Measurements from ENCODE around the gene SAFB.
"Not testable (repeated sequence)": the region's sequence is repeated elsewhere in the genome, so short reads cannot be mapped to it uniquely, and the experiment has no call there.

SAFB gene

GRCh38 chr19:5700455-5701092 is 77.7 kb downstream of the SAFB start:
- no peak for DNase-seq

DNA sequence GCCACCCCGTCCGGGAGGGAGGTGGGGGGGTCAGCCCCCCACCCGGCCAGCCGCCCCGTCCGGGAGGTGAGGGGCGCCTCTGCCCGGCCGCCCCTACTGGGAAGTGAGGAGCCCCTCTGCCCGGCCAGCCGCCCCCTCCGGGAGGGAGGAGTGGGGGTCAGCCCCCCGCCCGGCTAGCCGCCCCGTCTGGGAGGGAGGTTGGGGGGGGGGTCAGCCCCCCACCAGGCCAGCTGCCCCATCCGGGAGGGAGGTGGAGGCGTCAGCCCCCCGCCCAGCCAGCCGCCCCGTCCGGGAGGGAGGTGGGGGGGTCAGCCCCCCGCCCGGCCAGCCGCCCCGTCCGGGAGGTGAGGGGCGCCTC is 79.1 kb downstream of the SAFB start:
- DNase-seq = not testable (repeated sequence)

DNA sequence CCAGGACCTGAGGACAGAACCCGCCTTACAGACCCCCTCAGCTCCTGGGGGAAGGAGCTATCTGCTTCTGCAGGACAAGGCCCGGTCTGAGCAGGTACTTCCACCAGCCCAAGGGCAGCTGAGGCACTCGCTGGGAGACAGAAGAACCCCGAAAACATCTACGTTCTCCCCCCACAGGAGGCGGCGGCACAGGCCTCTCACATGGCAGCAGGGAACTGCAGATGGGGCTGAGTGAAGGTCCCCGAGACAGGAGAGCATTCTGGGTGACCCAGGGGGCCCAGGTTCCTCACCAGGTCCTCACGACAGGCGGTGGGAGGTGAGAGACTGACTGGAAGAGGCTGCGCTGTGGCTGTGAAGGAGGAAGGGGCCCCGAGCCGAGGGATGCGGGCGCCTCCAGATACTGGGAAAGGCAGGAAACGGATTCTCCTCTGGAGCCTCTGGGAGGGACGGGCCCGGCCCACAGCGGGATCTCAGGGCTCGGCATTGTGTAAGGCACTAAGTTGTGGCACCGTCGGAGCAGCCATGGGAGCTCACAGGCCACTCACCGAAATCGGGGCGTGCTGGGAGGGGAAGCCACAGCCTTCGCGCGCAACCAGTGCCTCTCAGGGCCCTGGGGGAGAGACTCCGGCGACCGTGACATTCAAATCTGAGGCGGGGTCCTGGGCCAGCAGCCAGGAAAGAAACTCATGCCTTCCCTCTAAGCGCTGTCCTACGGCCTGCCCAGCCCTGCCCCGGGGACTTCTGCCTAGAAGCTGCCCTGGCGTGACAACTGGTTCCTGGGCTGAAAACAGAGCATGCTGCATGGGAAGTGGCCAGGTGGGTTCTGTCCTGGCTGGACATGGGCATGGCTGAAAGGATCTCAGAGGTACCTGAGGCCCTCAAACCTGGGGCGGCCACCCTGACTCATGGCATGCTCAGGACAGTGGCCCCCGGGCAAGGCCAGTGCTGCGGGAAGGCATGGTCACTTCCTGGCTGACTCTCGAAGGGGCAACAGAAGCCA is 81.2 kb downstream of the SAFB start:
- DNase-seq = no peak

DNA sequence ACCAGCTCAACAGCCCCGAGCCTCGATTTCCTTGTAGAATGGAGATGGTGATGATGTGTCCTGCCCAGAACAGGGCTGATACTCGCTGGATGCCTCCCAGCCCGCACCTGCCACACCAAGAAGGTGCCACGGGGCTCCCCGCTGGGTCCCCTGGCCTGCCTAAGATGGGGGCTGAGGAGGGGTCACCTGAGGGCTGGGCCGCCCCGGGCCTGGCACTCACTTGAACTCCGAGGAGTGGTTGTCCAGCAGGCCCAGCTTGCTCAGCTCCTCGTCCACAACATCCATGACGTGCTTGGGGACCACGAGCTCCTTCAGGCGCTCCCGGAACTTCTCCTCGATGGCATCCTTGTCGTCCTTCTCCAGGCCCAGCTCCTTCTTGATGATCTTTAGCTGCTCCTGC is 82.7 kb downstream of the SAFB start:
- no peak for DNase-seq

GRCh38 chr19:5706876-5707573 is 84.1 kb downstream of the SAFB start:
- DNase-seq = no peak

DNA sequence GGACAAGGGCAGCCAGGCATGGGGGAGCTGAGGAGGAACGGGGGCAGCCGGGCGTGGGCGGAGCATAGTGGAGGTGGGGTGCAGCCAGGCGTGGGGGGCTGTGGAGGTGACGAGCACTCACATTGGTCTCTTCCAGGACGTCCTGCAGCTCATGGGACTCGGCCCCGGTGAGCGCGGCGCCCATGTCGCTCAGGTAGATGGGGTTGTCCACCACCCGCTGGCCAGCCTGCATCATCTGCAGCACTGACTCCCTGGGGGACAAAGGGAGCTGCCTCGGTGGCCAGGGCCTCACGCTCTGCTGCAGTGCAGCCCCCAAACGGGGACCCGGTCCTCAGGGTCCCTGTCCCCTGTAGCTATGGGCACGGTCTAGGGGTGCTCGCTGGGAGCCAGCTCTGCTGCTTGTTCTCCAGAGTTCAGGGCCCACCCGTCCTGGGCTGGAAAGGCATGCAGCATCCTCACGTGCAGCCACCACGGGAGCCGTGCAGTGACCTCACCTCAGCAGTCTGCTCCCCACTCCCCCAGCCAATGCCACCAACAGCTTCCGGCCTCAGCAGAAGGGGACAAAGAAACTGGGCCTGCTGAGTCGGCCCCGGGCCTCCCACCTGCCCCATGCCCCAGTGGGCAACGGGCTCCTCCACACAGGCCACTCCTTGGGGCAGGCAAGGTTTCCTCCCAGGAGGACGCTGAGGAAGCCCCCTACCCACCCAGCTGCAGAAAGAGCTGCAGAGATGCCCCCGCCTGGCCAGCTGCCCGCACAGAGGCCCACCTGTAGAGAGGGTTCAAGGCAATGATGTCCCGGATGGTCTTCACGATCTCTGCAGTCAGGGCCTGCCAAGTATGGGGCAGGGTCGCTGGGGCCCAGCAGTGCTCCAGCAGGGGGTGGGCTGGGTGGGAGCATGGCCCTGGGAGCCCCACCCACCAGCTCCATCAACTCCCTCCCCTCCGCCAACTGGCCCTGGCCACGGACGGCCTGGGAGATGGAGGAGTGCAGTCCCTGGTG is 85.0 kb downstream of the SAFB start:
- DNase-seq = no peak

DNA sequence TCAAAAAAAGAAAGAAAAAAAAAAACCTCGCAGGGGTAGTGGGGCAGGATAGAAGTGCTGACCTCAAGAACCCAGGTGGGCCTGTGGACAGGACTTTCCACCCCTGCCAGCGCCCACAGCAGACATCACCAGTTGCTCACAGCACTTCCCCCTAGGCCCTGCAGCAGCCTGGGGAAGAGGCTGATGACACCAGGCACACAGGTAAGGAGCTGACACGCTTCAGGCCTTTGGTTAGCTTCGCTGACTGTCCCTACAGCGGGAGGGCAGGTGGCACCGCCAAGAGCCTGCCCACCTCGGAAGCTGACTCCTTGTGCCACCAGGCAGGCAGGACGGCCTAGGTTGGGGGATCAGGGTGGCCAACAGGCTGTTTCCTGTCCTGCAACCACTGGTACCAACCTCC is 88.1 kb downstream of the SAFB start:
- DNase-seq = no peak

DNA sequence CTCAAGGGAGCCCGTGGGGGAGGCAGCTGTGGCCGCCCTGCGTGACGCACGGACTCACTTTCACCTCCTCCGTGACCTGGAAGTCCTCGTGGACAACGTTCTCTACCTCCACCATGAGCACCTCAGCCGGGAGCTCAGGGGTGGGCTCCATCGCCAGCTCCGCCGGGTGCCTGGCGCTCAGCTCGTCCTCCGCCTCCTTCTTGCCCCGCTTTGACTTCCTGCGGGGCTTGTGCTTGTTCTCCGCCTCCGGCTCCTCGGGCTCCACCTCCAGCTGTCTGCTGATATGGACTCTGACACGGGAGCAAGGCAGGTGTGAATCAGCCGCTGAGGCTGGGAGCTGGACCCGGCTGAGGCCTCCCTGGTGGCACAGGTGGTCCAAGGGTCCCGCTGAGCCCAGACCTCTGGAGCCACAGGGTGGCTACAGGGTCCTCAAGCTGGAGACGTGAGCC is 88.9 kb downstream of the SAFB start:
- no peak for DNase-seq

GRCh38 chr19:5713228-5713627 is 90.3 kb downstream of the SAFB start:
- DNase-seq = no peak

GRCh38 chr19:5714816-5715215 is 91.9 kb downstream of the SAFB start:
- DNase-seq = no peak

- DNase-seq = no peak
Observed at GRCh38 chr19:5717215-5717935, 94.5 kb downstream of the SAFB start.
